Parathyroid adenoma (tissue), 2 donors: ENCODE measurements around the gene ZFP36L1.

ENCODE experiments used
- H2AFZ ChIP-seq: fragments of 300-600 bp; sonication (generic); one replicate; pipeline ENCODE4 v1.7.0; 2017; ENCODE audit warnings: antibody characterized with exemption, mild to moderate bottlenecking
- H3K27ac ChIP-seq: fragments of 300-600 bp; sonication (generic); one replicate; pipeline ENCODE4 v1.7.0; 2017
- H3K27me3 ChIP-seq: fragments of 300-600 bp; sonication (generic); one replicate; pipeline ENCODE4 v1.7.0; 2017; ENCODE audit warnings: low read length; ENCODE audit not compliant: control insufficient read depth, insufficient read depth
- H3K36me3 ChIP-seq: fragments of 300-600 bp; sonication (generic); one replicate; pipeline ENCODE4 v1.7.0; 2017; ENCODE audit warnings: low read length; ENCODE audit not compliant: control insufficient read depth, insufficient read depth
- H3K4me1 ChIP-seq: fragments of 300-600 bp; sonication (generic); one replicate; pipeline ENCODE4 v1.7.0; 2017; ENCODE audit warnings: control low read depth
- H3K4me2 ChIP-seq: fragments of 300-600 bp; sonication (generic); one replicate; pipeline ENCODE4 v1.7.0; 2017; ENCODE audit warnings: low read length
- H3K4me3 ChIP-seq: fragments of 300-600 bp; sonication (generic); one replicate; pipeline ENCODE4 v1.7.0; 2017; ENCODE audit warnings: low read depth, low read length
- H3K79me2 ChIP-seq: fragments of 300-600 bp; sonication (generic); one replicate; pipeline ENCODE4 v1.7.0; 2017; ENCODE audit warnings: control low read depth
- H3K9ac ChIP-seq: fragments of 300-600 bp; sonication (generic); one replicate; pipeline ENCODE4 v1.7.0; 2017; ENCODE audit warnings: mild to moderate bottlenecking
- H3K9me3 ChIP-seq: fragments of 300-600 bp; sonication (generic); one replicate; pipeline ENCODE4 v1.7.0; 2017; ENCODE audit warnings: low read length; ENCODE audit not compliant: control insufficient read depth
- TF ChIP-seq, protein P1 (sequence below): fragments of 300-600 bp; sonication (generic); IDR thresholded peaks from one replicate; pipeline ENCODE4 v1.7.0; 2017; ENCODE audit warnings: antibody characterized with exemption, mild to moderate bottlenecking
- donor health status: primary hyperparathyroidism.

Gene ZFP36L1

DNA sequence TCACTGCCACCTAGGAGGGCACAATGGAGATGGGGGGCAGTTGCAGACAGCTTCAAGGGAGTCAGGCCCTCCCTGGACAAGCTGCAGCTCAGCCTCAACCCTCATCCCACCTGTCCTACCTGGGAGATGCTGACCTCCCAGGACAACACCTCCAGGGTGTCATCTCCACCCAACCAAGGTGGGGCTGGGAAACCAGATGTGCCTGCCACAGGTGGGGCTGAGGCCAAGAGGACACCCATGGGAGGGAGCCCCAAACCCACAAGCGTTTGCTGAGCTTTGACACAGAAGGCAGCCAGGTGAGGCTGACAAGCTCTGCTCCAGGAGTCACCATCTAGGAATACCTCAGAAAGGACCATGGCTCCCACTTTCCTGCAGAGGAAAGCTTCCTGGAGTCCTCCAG lies 31.5 kb downstream of the ZFP36L1 start:
- no peaks in the 10 kb centered on the region for H3K9me3 ChIP-seq
- peaks cover 17% of the 10 kb centered on the region for H3K4me1 ChIP-seq
- H3K27me3 ChIP-seq = no peaks in the 10 kb centered on the region
- H2AFZ ChIP-seq = no peak overlapping the region
- TF ChIP-seq, protein P1, sequence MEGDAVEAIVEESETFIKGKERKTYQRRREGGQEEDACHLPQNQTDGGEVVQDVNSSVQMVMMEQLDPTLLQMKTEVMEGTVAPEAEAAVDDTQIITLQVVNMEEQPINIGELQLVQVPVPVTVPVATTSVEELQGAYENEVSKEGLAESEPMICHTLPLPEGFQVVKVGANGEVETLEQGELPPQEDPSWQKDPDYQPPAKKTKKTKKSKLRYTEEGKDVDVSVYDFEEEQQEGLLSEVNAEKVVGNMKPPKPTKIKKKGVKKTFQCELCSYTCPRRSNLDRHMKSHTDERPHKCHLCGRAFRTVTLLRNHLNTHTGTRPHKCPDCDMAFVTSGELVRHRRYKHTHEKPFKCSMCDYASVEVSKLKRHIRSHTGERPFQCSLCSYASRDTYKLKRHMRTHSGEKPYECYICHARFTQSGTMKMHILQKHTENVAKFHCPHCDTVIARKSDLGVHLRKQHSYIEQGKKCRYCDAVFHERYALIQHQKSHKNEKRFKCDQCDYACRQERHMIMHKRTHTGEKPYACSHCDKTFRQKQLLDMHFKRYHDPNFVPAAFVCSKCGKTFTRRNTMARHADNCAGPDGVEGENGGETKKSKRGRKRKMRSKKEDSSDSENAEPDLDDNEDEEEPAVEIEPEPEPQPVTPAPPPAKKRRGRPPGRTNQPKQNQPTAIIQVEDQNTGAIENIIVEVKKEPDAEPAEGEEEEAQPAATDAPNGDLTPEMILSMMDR = no peak
- no peaks in the 10 kb centered on the region for H3K79me2 ChIP-seq
- H3K27ac ChIP-seq = no peak overlapping the region
- no peak overlapping the region for H3K9ac ChIP-seq
- no peak overlapping the region for H3K4me3 ChIP-seq
- no peaks in the 10 kb centered on the region for H3K36me3 ChIP-seq
- no peak overlapping the region for H3K4me2 ChIP-seq

DNA sequence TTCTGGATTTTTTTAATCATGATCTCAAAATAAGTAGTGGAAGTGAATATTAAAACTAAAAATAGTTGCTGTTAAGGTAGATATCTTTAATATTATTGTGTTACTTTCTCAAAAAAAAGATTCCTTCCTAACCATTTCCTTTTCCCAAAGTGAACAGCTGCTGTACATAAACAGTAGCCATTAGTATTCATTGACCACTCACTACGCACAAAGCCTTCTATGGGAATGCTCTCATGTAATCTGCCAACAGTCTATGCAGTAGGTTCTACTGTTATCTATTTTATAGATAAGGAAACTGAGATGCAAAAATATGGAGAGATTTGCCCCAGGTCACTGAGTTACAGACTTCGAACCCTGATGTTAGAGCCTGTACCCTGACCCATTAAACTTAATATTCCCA lies 32.1 kb downstream of the ZFP36L1 start:
- no peaks in the 10 kb centered on the region for H3K36me3 ChIP-seq
- no peak overlapping the region for H3K4me2 ChIP-seq
- no peak overlapping the region for H3K4me3 ChIP-seq
- H2AFZ ChIP-seq = no peak overlapping the region
- H3K27me3 ChIP-seq = no peaks in the 10 kb centered on the region
- H3K9me3 ChIP-seq = no peaks in the 10 kb centered on the region
- H3K79me2 ChIP-seq = no peaks in the 10 kb centered on the region
- H3K27ac ChIP-seq = no peak overlapping the region
- TF ChIP-seq, protein P1 = no peak
- peaks cover 17% of the 10 kb centered on the region for H3K4me1 ChIP-seq
- H3K9ac ChIP-seq = no peak overlapping the region

DNA sequence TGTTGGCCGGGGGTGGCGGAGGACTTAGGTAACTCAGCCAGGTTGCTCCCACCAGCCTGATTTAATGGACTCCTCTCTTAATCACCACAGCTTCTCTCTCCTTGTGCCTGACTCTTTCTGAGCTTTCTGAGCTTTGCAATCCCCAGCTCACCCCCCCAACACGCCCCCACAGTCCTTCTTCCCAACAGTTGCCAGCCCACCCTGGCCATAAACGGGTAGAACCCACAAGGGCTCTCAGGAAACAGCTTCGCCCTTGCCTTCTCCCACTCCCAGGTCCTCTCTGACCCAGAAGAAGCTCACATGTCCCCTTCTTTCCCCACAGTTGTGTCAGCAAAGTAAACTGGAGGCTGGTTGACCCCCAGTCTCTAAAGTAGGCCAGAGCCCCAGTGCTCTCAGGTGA lies 32.9 kb downstream of the ZFP36L1 start:
- TF ChIP-seq, protein P1 = no peak
- Histone ChIP-seq H3K27ac (no peak overlapping the region), H3K36me3 (no peaks in the 10 kb centered on the region), H3K9me3 (no peaks in the 10 kb centered on the region), H2AFZ (no peak overlapping the region), H3K4me3 (no peak overlapping the region), H3K79me2 (no peaks in the 10 kb centered on the region), H3K4me2 (no peak overlapping the region), H3K4me1 (peaks cover 17% of the 10 kb centered on the region), H3K9ac (no peak overlapping the region), H3K27me3 (no peaks in the 10 kb centered on the region)

DNA sequence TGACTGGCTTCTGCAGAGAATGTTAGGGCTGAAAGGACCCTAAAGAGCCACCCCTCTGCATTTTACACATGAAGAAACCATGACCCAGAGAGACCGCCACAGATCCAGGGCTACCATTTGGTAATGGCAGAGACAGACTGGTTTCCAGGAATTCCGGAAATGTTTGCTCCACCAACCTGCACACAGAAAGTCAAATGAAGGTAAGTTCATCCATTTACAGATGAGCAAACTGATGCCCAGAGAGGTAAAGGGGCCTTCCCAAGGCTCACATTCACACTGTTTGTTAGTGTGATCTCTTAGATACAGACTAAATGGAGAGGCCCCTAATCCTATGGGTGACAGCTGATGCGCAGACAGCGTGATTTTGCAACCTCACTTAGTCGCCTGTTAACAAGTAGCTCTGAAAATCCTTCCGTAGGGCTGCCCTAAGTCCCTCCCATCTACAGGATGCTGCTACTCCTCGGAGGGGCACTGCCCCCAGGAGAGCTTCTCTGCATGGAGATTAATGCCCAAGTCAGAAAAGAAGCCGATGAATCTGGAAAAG lies 33.8 kb downstream of the ZFP36L1 start:
- Histone ChIP-seq H2AFZ (no peak overlapping the region), H3K27ac (no peak overlapping the region), H3K4me1 (peaks cover 17% of the 10 kb centered on the region), H3K4me2 (no peak overlapping the region), H3K79me2 (no peaks in the 10 kb centered on the region), H3K9ac (no peak overlapping the region), H3K4me3 (no peak overlapping the region), H3K9me3 (no peaks in the 10 kb centered on the region), H3K36me3 (no peaks in the 10 kb centered on the region), H3K27me3 (no peaks in the 10 kb centered on the region)
- TF ChIP-seq, protein P1 = no peak

DNA sequence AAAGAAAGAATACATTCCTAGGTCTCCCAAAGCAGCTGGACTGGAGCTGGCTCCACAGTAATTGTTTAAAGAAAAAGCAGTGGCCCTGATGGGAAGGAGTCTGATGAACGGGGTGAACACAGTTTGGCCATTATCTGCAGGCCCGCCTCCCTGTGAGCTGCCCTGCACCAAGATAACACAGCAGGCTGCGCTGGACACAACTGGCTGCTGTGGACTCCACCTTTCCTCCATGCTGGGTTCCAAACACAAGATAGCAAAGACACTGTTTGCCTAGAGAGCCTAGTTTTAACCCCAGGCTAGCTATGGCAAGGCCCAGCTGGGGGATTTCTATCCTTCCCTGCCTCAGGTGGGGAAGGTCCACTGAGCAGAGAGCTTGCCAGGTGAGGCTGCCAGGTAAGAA lies 34.6 kb downstream of the ZFP36L1 start:
- H3K27me3 ChIP-seq = no peaks in the 10 kb centered on the region
- H3K4me1 ChIP-seq = peaks cover 10% of the 10 kb centered on the region
- no peak overlapping the region for H3K27ac ChIP-seq
- no peaks in the 10 kb centered on the region for H3K9me3 ChIP-seq
- TF ChIP-seq, protein P1 = no peak
- H3K4me3 ChIP-seq = no peak overlapping the region
- H2AFZ ChIP-seq = no peak overlapping the region
- no peak overlapping the region for H3K9ac ChIP-seq
- no peak overlapping the region for H3K4me2 ChIP-seq
- no peaks in the 10 kb centered on the region for H3K36me3 ChIP-seq
- H3K79me2 ChIP-seq = no peaks in the 10 kb centered on the region
